ENCODE data around the gene IGSF21. TPM values are rescaled to one million over a fixed set of nuclear protein-coding genes. Genes with fewer than 3 reads are reported as not detected.

Gene IGSF21
- total RNA-seq, 2 experiments from 2014 or later, result not detected

DNA sequence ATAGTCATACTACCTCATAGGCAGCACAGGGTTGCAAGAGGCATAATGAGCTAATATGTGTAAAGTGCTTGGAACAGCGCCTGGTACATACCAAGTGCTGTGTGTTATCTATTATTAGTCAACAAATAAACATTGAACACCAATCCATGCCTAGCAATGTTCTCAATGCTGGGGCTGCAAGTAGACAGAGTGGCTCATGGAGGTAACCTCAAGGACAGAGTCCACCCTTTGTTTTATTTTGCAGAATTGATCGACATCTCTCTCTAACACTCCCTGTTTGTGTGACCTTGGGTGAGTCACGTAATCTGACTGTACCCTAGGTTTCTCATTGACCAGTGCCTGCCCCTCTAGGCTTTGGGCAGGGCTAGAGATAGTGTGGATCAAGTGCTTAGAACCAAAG is 209.2 kb downstream of the IGSF21 start:
- POLR2A ChIA-PET, result no interaction called here
- TF ChIP-seq, protein P1, sequence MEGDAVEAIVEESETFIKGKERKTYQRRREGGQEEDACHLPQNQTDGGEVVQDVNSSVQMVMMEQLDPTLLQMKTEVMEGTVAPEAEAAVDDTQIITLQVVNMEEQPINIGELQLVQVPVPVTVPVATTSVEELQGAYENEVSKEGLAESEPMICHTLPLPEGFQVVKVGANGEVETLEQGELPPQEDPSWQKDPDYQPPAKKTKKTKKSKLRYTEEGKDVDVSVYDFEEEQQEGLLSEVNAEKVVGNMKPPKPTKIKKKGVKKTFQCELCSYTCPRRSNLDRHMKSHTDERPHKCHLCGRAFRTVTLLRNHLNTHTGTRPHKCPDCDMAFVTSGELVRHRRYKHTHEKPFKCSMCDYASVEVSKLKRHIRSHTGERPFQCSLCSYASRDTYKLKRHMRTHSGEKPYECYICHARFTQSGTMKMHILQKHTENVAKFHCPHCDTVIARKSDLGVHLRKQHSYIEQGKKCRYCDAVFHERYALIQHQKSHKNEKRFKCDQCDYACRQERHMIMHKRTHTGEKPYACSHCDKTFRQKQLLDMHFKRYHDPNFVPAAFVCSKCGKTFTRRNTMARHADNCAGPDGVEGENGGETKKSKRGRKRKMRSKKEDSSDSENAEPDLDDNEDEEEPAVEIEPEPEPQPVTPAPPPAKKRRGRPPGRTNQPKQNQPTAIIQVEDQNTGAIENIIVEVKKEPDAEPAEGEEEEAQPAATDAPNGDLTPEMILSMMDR (IDR thresholded peaks at IDR 0.05), result no peak

GRCh38 chr1:18319099-18319498 is 211.5 kb downstream of the IGSF21 start:
- CTCF ChIA-PET, result no interaction called here

More for the DNA sequence above, 209.2 kb downstream of the IGSF21 start:
- intact Hi-C loops (cut with DNase I, micrococcal nuclease), result no loop called here
- Mint-ChIP-seq H3K4me1 (ENCODE audit: low read depth) (no peaks in the 10 kb centered on the region), H3K9me3 (no peaks in the 10 kb centered on the region), H3K4me3 (no peak overlapping the region), H3K27me3 (peaks cover 20% of the 10 kb centered on the region), H3K27ac (no peak overlapping the region), H3K36me3 (ENCODE audit: low read depth) (no peaks in the 10 kb centered on the region)
- Histone ChIP-seq H3K36me3 (ENCODE audit: insufficient read depth, low read length) (no peaks in the 10 kb centered on the region), H3K4me1 (ENCODE audit: insufficient read depth, low read length) (no peaks in the 10 kb centered on the region), H3K27me3 (ENCODE audit: control insufficient read depth in 1 of 2, insufficient read depth in 2 of 2, low read length in 2 of 2) (peaks cover 0 to 3% of the 10 kb centered on the region in 2 experiments), H3K27ac (ENCODE audit: low read depth in 1 of 2, low read length in 2 of 2) (no peak overlapping the region), H3K4me3 (ENCODE audit: low read length) (no peak overlapping the region), H3K9me3 (ENCODE audit: control insufficient read depth in 1 of 2, insufficient read depth in 1 of 2, low read length in 2 of 2) (no peaks in the 10 kb centered on the region)
- ATAC-seq (ENCODE audit: poor library complexity) (no peak), DNase-seq (no peak)
- CTCF ChIA-PET, result no interaction called here

DNA sequence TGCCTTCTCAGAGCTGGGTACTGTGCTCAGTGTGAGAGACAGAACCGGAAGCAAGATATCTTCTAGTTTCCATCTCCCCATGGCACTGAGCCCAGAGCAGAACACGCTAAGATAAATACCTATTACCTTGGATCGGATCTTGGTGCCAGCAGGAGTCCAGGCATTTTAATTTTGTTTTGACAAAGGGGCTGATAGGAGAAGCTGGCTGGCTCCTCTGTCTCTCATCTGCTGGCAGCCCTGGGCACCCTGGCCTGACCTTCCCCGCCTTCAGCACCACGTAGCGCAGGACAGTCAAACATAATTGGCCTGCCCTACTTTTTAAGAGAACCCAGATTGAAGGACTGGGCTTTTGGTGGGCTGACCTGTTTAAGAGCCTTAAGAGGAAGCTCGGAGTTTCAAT is 212.5 kb downstream of the IGSF21 start:
- Mint-ChIP-seq H3K4me1 (ENCODE audit: low read depth) (no peaks in the 10 kb centered on the region), H3K27me3 (peaks cover 39% of the 10 kb centered on the region), H3K36me3 (ENCODE audit: low read depth) (no peaks in the 10 kb centered on the region), H3K9me3 (no peaks in the 10 kb centered on the region), H3K4me3 (no peak overlapping the region), H3K27ac (no peak overlapping the region)
- Histone ChIP-seq H3K27me3 (ENCODE audit: control insufficient read depth in 1 of 2, insufficient read depth in 2 of 2, low read length in 2 of 2) (peaks cover 0 to 9% of the 10 kb centered on the region in 2 experiments), H3K9me3 (ENCODE audit: control insufficient read depth in 1 of 2, insufficient read depth in 1 of 2, low read length in 2 of 2) (peaks cover 0 to 17% of the 10 kb centered on the region in 2 experiments), H3K27ac (ENCODE audit: low read depth in 1 of 2, low read length in 2 of 2) (no peak overlapping the region), H3K4me3 (ENCODE audit: low read length) (no peak overlapping the region), H3K36me3 (ENCODE audit: insufficient read depth, low read length) (no peaks in the 10 kb centered on the region), H3K4me1 (ENCODE audit: insufficient read depth, low read length) (no peaks in the 10 kb centered on the region)
- TF ChIP-seq, protein P1 (IDR thresholded peaks at IDR 0.05), result no peak
- DNase-seq, result no peak
- intact Hi-C loops (cut with DNase I, micrococcal nuclease), result no loop called here
- ChIA-PET POLR2A (no interaction called here), CTCF (no interaction called here)
- ATAC-seq (ENCODE audit: poor library complexity), result no peak

More at GRCh38 chr1:18319099-18319498, 211.5 kb downstream of the IGSF21 start:
- Mint-ChIP-seq H3K36me3 (ENCODE audit: low read depth) (no peaks in the 10 kb centered on the region), H3K4me3 (no peak overlapping the region), H3K27me3 (peaks cover 31% of the 10 kb centered on the region), H3K27ac (no peak overlapping the region), H3K9me3 (no peaks in the 10 kb centered on the region), H3K4me1 (ENCODE audit: low read depth) (no peaks in the 10 kb centered on the region)
- no peak overlapping the region for H3K27ac ChIP-seq (ENCODE audit: low read depth in 1 of 2, low read length in 2 of 2)
- intact Hi-C loops (cut with DNase I, micrococcal nuclease), result no loop called here
- no peaks in the 10 kb centered on the region for H3K36me3 ChIP-seq (ENCODE audit: insufficient read depth, low read length)
- DNase-seq (no peak), ATAC-seq (ENCODE audit: poor library complexity) (no peak)
- no peak overlapping the region for H3K4me3 ChIP-seq (ENCODE audit: low read length)
- H3K9me3 ChIP-seq (ENCODE audit: control insufficient read depth in 1 of 2, insufficient read depth in 1 of 2, low read length in 2 of 2), result peaks cover 0 to 17% of the 10 kb centered on the region in 2 experiments
- POLR2A ChIA-PET, result no interaction called here
- peaks cover 0 to 9% of the 10 kb centered on the region in 2 experiments for H3K27me3 ChIP-seq (ENCODE audit: control insufficient read depth in 1 of 2, insufficient read depth in 2 of 2, low read length in 2 of 2)
- TF ChIP-seq, protein P1 (IDR thresholded peaks at IDR 0.05), result no peak
- no peaks in the 10 kb centered on the region for H3K4me1 ChIP-seq (ENCODE audit: insufficient read depth, low read length)

Data from CD4-positive, alpha-beta T cell (primary cell).